ENCODE data around the gene PROSER2.

Gene PROSER2

GRCh38 chr10:11789956-11790355 lies 33.2 kb upstream of the PROSER2 start:
- Histone ChIP-seq H3K4me1 (ENCODE audit: control insufficient read depth in 2 of 2, insufficient read depth in 2 of 2, low read length in 2 of 2) (no peaks in the 10 kb centered on the region), H3K4me3 (ENCODE audit: low read length in 2 of 2) (no peak overlapping the region), H3K27me3 (ENCODE audit: control insufficient read depth in 2 of 2, insufficient read depth in 2 of 2, low read length in 2 of 2) (peaks cover 0 to 4% of the 10 kb centered on the region in 2 donors), H3K9me3 (ENCODE audit: control insufficient read depth in 2 of 2, low read length in 2 of 2) (no peaks in the 10 kb centered on the region), H3K36me3 (ENCODE audit: control insufficient read depth in 2 of 2, insufficient read depth in 2 of 2, low read length in 2 of 2) (no peaks in the 10 kb centered on the region), H3K27ac (ENCODE audit: low read depth in 2 of 2, low read length in 2 of 2) (no peak overlapping the region), H3K9ac (ENCODE audit: low read depth in 1 of 2, low read length in 2 of 2) (no peak overlapping the region)

GRCh38 chr10:11793762-11794479 lies 29.2 kb upstream of the PROSER2 start:
- Histone ChIP-seq H3K27me3 (ENCODE audit: control insufficient read depth in 2 of 2, insufficient read depth in 2 of 2, low read length in 2 of 2) (peaks cover 0 to 4% of the 10 kb centered on the region in 2 donors), H3K4me1 (ENCODE audit: control insufficient read depth in 2 of 2, insufficient read depth in 2 of 2, low read length in 2 of 2) (no peaks in the 10 kb centered on the region), H3K27ac (ENCODE audit: low read depth in 2 of 2, low read length in 2 of 2) (no peak overlapping the region), H3K36me3 (ENCODE audit: control insufficient read depth in 2 of 2, insufficient read depth in 2 of 2, low read length in 2 of 2) (no peaks in the 10 kb centered on the region), H3K4me3 (ENCODE audit: low read length in 2 of 2) (no peak overlapping the region), H3K9ac (ENCODE audit: low read depth in 1 of 2, low read length in 2 of 2) (no peak overlapping the region), H3K9me3 (ENCODE audit: control insufficient read depth in 2 of 2, low read length in 2 of 2) (no peaks in the 10 kb centered on the region)

- peaks cover 0 to 4% of the 10 kb centered on the region in 2 donors for H3K27me3 ChIP-seq (ENCODE audit: control insufficient read depth in 2 of 2, insufficient read depth in 2 of 2, low read length in 2 of 2)
- H3K4me1 ChIP-seq (ENCODE audit: control insufficient read depth in 2 of 2, insufficient read depth in 2 of 2, low read length in 2 of 2): no peaks in the 10 kb centered on the region
- H3K4me3 ChIP-seq (ENCODE audit: low read length in 2 of 2): no peak overlapping the region
- H3K36me3 ChIP-seq (ENCODE audit: control insufficient read depth in 2 of 2, insufficient read depth in 2 of 2, low read length in 2 of 2): no peaks in the 10 kb centered on the region
- no peak overlapping the region for H3K27ac ChIP-seq (ENCODE audit: low read depth in 2 of 2, low read length in 2 of 2)
- H3K9ac ChIP-seq (ENCODE audit: low read depth in 1 of 2, low read length in 2 of 2): no peak overlapping the region
- H3K9me3 ChIP-seq (ENCODE audit: control insufficient read depth in 2 of 2, low read length in 2 of 2): no peaks in the 10 kb centered on the region
Measured at GRCh38 chr10:11794566-11794965, 28.6 kb upstream of the PROSER2 start.

- no peaks in the 10 kb centered on the region for H3K9me3 ChIP-seq (ENCODE audit: control insufficient read depth in 2 of 2, low read length in 2 of 2)
- no peak overlapping the region for H3K27ac ChIP-seq (ENCODE audit: low read depth in 2 of 2, low read length in 2 of 2)
- peaks cover 0 to 4% of the 10 kb centered on the region in 2 donors for H3K27me3 ChIP-seq (ENCODE audit: control insufficient read depth in 2 of 2, insufficient read depth in 2 of 2, low read length in 2 of 2)
- H3K4me1 ChIP-seq (ENCODE audit: control insufficient read depth in 2 of 2, insufficient read depth in 2 of 2, low read length in 2 of 2): no peaks in the 10 kb centered on the region
- no peak overlapping the region for H3K9ac ChIP-seq (ENCODE audit: low read depth in 1 of 2, low read length in 2 of 2)
- H3K4me3 ChIP-seq (ENCODE audit: low read length in 2 of 2): no peak overlapping the region
- H3K36me3 ChIP-seq (ENCODE audit: control insufficient read depth in 2 of 2, insufficient read depth in 2 of 2, low read length in 2 of 2): no peaks in the 10 kb centered on the region
Measured at GRCh38 chr10:11795101-11795920, 27.8 kb upstream of the PROSER2 start.

GRCh38 chr10:11796474-11796873 lies 26.7 kb upstream of the PROSER2 start:
- no peak overlapping the region for H3K4me3 ChIP-seq (ENCODE audit: low read length in 2 of 2)
- no peaks in the 10 kb centered on the region for H3K27me3 ChIP-seq (ENCODE audit: control insufficient read depth in 2 of 2, insufficient read depth in 2 of 2, low read length in 2 of 2)
- H3K27ac ChIP-seq (ENCODE audit: low read depth in 2 of 2, low read length in 2 of 2): no peak overlapping the region
- H3K9ac ChIP-seq (ENCODE audit: low read depth in 1 of 2, low read length in 2 of 2): no peak overlapping the region
- no peaks in the 10 kb centered on the region for H3K36me3 ChIP-seq (ENCODE audit: control insufficient read depth in 2 of 2, insufficient read depth in 2 of 2, low read length in 2 of 2)
- no peaks in the 10 kb centered on the region for H3K9me3 ChIP-seq (ENCODE audit: control insufficient read depth in 2 of 2, low read length in 2 of 2)
- no peaks in the 10 kb centered on the region for H3K4me1 ChIP-seq (ENCODE audit: control insufficient read depth in 2 of 2, insufficient read depth in 2 of 2, low read length in 2 of 2)

GRCh38 chr10:11797281-11797680 lies 25.9 kb upstream of the PROSER2 start:
- Histone ChIP-seq H3K27ac (ENCODE audit: low read depth in 2 of 2, low read length in 2 of 2) (no peak overlapping the region), H3K9me3 (ENCODE audit: control insufficient read depth in 2 of 2, low read length in 2 of 2) (no peaks in the 10 kb centered on the region), H3K4me3 (ENCODE audit: low read length in 2 of 2) (no peak overlapping the region), H3K36me3 (ENCODE audit: control insufficient read depth in 2 of 2, insufficient read depth in 2 of 2, low read length in 2 of 2) (no peaks in the 10 kb centered on the region), H3K27me3 (ENCODE audit: control insufficient read depth in 2 of 2, insufficient read depth in 2 of 2, low read length in 2 of 2) (peaks cover 0 to 1% of the 10 kb centered on the region in 2 donors), H3K9ac (ENCODE audit: low read depth in 1 of 2, low read length in 2 of 2) (no peak overlapping the region), H3K4me1 (ENCODE audit: control insufficient read depth in 2 of 2, insufficient read depth in 2 of 2, low read length in 2 of 2) (no peaks in the 10 kb centered on the region)

- no peak overlapping the region for H3K4me3 ChIP-seq (ENCODE audit: low read length in 2 of 2)
- H3K27ac ChIP-seq (ENCODE audit: low read depth in 2 of 2, low read length in 2 of 2): no peak overlapping the region
- no peaks in the 10 kb centered on the region for H3K4me1 ChIP-seq (ENCODE audit: control insufficient read depth in 2 of 2, insufficient read depth in 2 of 2, low read length in 2 of 2)
- no peak overlapping the region for H3K9ac ChIP-seq (ENCODE audit: low read depth in 1 of 2, low read length in 2 of 2)
- no peaks in the 10 kb centered on the region for H3K9me3 ChIP-seq (ENCODE audit: control insufficient read depth in 2 of 2, low read length in 2 of 2)
- H3K36me3 ChIP-seq (ENCODE audit: control insufficient read depth in 2 of 2, insufficient read depth in 2 of 2, low read length in 2 of 2): no peaks in the 10 kb centered on the region
- peaks cover 0 to 3% of the 10 kb centered on the region in 2 donors for H3K27me3 ChIP-seq (ENCODE audit: control insufficient read depth in 2 of 2, insufficient read depth in 2 of 2, low read length in 2 of 2)
Measured at GRCh38 chr10:11797847-11798633, 25.1 kb upstream of the PROSER2 start.

- Histone ChIP-seq H3K9ac (ENCODE audit: low read depth in 1 of 2, low read length in 2 of 2) (no peak overlapping the region), H3K4me3 (ENCODE audit: low read length in 2 of 2) (no peak overlapping the region), H3K27me3 (ENCODE audit: control insufficient read depth in 2 of 2, insufficient read depth in 2 of 2, low read length in 2 of 2) (peaks cover 0 to 3% of the 10 kb centered on the region in 2 donors), H3K36me3 (ENCODE audit: control insufficient read depth in 2 of 2, insufficient read depth in 2 of 2, low read length in 2 of 2) (no peaks in the 10 kb centered on the region), H3K4me1 (ENCODE audit: control insufficient read depth in 2 of 2, insufficient read depth in 2 of 2, low read length in 2 of 2) (no peaks in the 10 kb centered on the region), H3K27ac (ENCODE audit: low read depth in 2 of 2, low read length in 2 of 2) (no peak overlapping the region), H3K9me3 (ENCODE audit: control insufficient read depth in 2 of 2, low read length in 2 of 2) (no peaks in the 10 kb centered on the region)
Measured at GRCh38 chr10:11798845-11799735, 24.1 kb upstream of the PROSER2 start.

GRCh38 chr10:11799736-11800080 lies 23.4 kb upstream of the PROSER2 start:
- H3K9me3 ChIP-seq (ENCODE audit: control insufficient read depth in 2 of 2, low read length in 2 of 2): no peaks in the 10 kb centered on the region
- no peak overlapping the region for H3K4me3 ChIP-seq (ENCODE audit: low read length in 2 of 2)
- H3K36me3 ChIP-seq (ENCODE audit: control insufficient read depth in 2 of 2, insufficient read depth in 2 of 2, low read length in 2 of 2): no peaks in the 10 kb centered on the region
- H3K4me1 ChIP-seq (ENCODE audit: control insufficient read depth in 2 of 2, insufficient read depth in 2 of 2, low read length in 2 of 2): no peaks in the 10 kb centered on the region
- no peak overlapping the region for H3K27ac ChIP-seq (ENCODE audit: low read depth in 2 of 2, low read length in 2 of 2)
- no peak overlapping the region for H3K9ac ChIP-seq (ENCODE audit: low read depth in 1 of 2, low read length in 2 of 2)
- H3K27me3 ChIP-seq (ENCODE audit: control insufficient read depth in 2 of 2, insufficient read depth in 2 of 2, low read length in 2 of 2): peaks cover 0 to 3% of the 10 kb centered on the region in 2 donors

All from mucosa of rectum (tissue), 2 donors.